H1 (cell line): ENCODE data around the gene TM7SF3. TPM values are rescaled to one million over a fixed set of nuclear protein-coding genes. Genes with fewer than 3 reads are reported as not detected.

Source experiments
- CTCF ChIA-PET: fragments of 300-600 bp; sonication (Branson Sonifier 250); formaldehyde crosslinking; loops from one replicate; lab custom pipeline; 2021; ENCODE audit not compliant: partially characterized antibody; lab: Charles Lee
- POLR2A ChIA-PET: fragments of 300-600 bp; sonication (Branson Sonifier 250); formaldehyde crosslinking; loops from one replicate; lab custom pipeline; 2021; ENCODE audit warnings: inconsistent platforms; ENCODE audit not compliant: partially characterized antibody; lab: Charles Lee
- DNase-seq, 2 experiments: peaks; one replicate each; pipeline versions ENCODE4 v3.0.0 to v3.0.0-alpha.2; 2010 to 2022; ENCODE audit warnings: low spot score in 2 of 2, low read depth in 1 of 2, mixed read lengths in 1 of 2
- FAIRE-seq: peaks from 2 replicates; lab custom pipeline; 2011; peaks lifted over from hg19 to GRCh38; lab: Jason Lieb, UNC
- H2AFZ ChIP-seq: 2 replicates; pipeline ENCODE4 v1.8.1; 2012; ENCODE audit warnings: low read length, inconsistent platforms
- H2AK5ac ChIP-seq: 2 replicates; pipeline ENCODE4 v1.6.1; 2013; ENCODE audit warnings: low read depth, low read length
- H2BK120ac ChIP-seq: replicated peaks from 2 replicates; pipeline ENCODE3; 2013; ENCODE audit warnings: low read depth, low read length, inconsistent platforms
- H2BK12ac ChIP-seq: 2 replicates; pipeline ENCODE4 v1.6.1; 2013; ENCODE audit warnings: low read depth, low read length
- H2BK15ac ChIP-seq: 2 replicates; pipeline ENCODE4 v1.6.1; 2013; ENCODE audit warnings: low read length
- H2BK20ac ChIP-seq: 2 replicates; pipeline ENCODE4 v1.6.1; 2013; ENCODE audit warnings: low read length
- H2BK5ac ChIP-seq: 2 replicates; pipeline ENCODE4 v1.6.1; 2013; ENCODE audit warnings: low read depth, low read length
- H3K14ac ChIP-seq: 2 replicates; pipeline ENCODE4 v1.6.1; 2013; ENCODE audit warnings: inconsistent platforms; ENCODE audit not compliant: insufficient read length
- H3K18ac ChIP-seq: 2 replicates; pipeline ENCODE4 v1.6.1; 2013; ENCODE audit warnings: low read length; ENCODE audit errors: extremely low read depth
- H3K23ac ChIP-seq: 2 replicates; pipeline ENCODE4 v1.6.1; 2013; ENCODE audit warnings: inconsistent platforms; ENCODE audit not compliant: insufficient read length
- H3K23me2 ChIP-seq: 2 replicates; pipeline ENCODE4 v1.6.1; 2013; ENCODE audit warnings: low read depth, low read length
- H3K27ac ChIP-seq: 2 replicates; pipeline ENCODE4 v1.6.1; 2011; ENCODE audit warnings: low read depth, low read length, inconsistent platforms
- H3K27me3 ChIP-seq, 4 experiments: replicated peaks in 1 of 4; 1 replicate in 1 of 4; 2 replicates in 3 of 4; pipeline versions ENCODE4 v1.6.1 to v1.8.1; 2011 to 2013; ENCODE audit warnings: low read length in 3 of 4, mild to moderate bottlenecking in 3 of 4, inconsistent platforms in 2 of 4, mixed read lengths in 2 of 4, moderate library complexity in 1 of 4; ENCODE audit not compliant: control insufficient read depth in 3 of 4, insufficient read depth in 3 of 4; ENCODE audit errors: extremely low read depth in 1 of 4
- H3K36me3 ChIP-seq, 4 experiments: 2 replicates each; pipeline versions ENCODE4 v1.6.1 to v1.8.1; 2011 to 2013; ENCODE audit warnings: mild to moderate bottlenecking in 4 of 4, low read length in 3 of 4, moderate library complexity in 2 of 4, control low read depth in 1 of 4, inconsistent platforms in 1 of 4; ENCODE audit not compliant: insufficient read depth in 4 of 4, control insufficient read depth in 2 of 4
- H3K4ac ChIP-seq: replicated peaks from 2 replicates; pipeline ENCODE3; 2013; ENCODE audit warnings: low read length, low read depth, mixed read lengths, inconsistent platforms; ENCODE audit not compliant: insufficient read length
- H3K4me1 ChIP-seq, 4 experiments: replicated peaks in 1 of 4; 1 replicate in 1 of 4; 2 replicates in 3 of 4; pipeline versions ENCODE4 v1.6.1 to v1.8.1; 2011 to 2013; ENCODE audit warnings: low read length in 3 of 4, inconsistent platforms in 2 of 4, mixed read lengths in 1 of 4; ENCODE audit not compliant: insufficient read depth in 4 of 4, control insufficient read depth in 3 of 4
- H3K4me2 ChIP-seq, 2 experiments: 2 replicates each; pipeline versions ENCODE4 v1.6.1 to v1.8.1; 2011 to 2013; ENCODE audit warnings: low read depth in 2 of 2, low read length in 2 of 2, control low read depth in 1 of 2, inconsistent platforms in 1 of 2, mild to moderate bottlenecking in 1 of 2; ENCODE audit not compliant: insufficient read depth in 1 of 2
- H3K4me3 ChIP-seq, 4 experiments: fragments of 200-600, 300-600 bp in 1 of 4; sonication (generic), shearing (Covaris generic), sonication (Bioruptor Twin) in 1 of 4; 2 replicates each; pipeline versions ENCODE4 v1.5.1 to v1.8.1; 2011 to 2016; ENCODE audit warnings: low read length in 4 of 4, low read depth in 3 of 4, control low read depth in 2 of 4, inconsistent platforms in 2 of 4, mild to moderate bottlenecking in 2 of 4, mixed read lengths in 1 of 4, moderate library complexity in 1 of 4; ENCODE audit not compliant: insufficient read depth in 2 of 4; ENCODE audit errors: extremely low read depth in 1 of 4
- H3K56ac ChIP-seq: replicated peaks from 2 replicates; pipeline ENCODE3; 2013; ENCODE audit warnings: low read depth, mild to moderate bottlenecking, mixed read lengths, low read length, inconsistent platforms; ENCODE audit not compliant: insufficient read length
- H3K79me1 ChIP-seq: 2 replicates; pipeline ENCODE4 v1.6.1; 2013; ENCODE audit warnings: low read depth, low read length, control low read depth
- H3K79me2 ChIP-seq, 2 experiments: 2 replicates each; pipeline versions ENCODE4 v1.6.1 to v1.8.1; 2012 to 2013; ENCODE audit warnings: low read length in 2 of 2, mild to moderate bottlenecking in 2 of 2, inconsistent platforms in 1 of 2; ENCODE audit not compliant: insufficient read depth in 2 of 2, control insufficient read depth in 1 of 2
- H3K9ac ChIP-seq, 4 experiments: replicated peaks in 1 of 4; 1 replicate in 1 of 4; 2 replicates in 3 of 4; pipeline versions ENCODE4 v1.6.1 to v1.8.1; 2011 to 2013; ENCODE audit warnings: low read depth in 3 of 4, low read length in 3 of 4, control low read depth in 2 of 4, mild to moderate bottlenecking in 2 of 4, moderate library complexity in 2 of 4, inconsistent platforms in 1 of 4; ENCODE audit errors: extremely low read depth in 1 of 4
- H3K9me3 ChIP-seq, 2 experiments: 2 replicates each; pipeline versions ENCODE4 v1.6.1 to v1.8.1; 2012 to 2013; ENCODE audit warnings: mild to moderate bottlenecking in 2 of 2, moderate library complexity in 2 of 2, control low read depth in 1 of 2, inconsistent platforms in 1 of 2, low read depth in 1 of 2, low read length in 1 of 2, mixed read lengths in 1 of 2; ENCODE audit not compliant: insufficient read depth in 2 of 2
- H4K20me1 ChIP-seq, 2 experiments: replicated peaks in 1 of 2; 2 replicates each; pipeline versions ENCODE3 to v1.8.1; 2011 to 2013; ENCODE audit warnings: inconsistent platforms in 2 of 2, low read length in 2 of 2, mild to moderate bottlenecking in 1 of 2; ENCODE audit not compliant: insufficient read depth in 2 of 2, control insufficient read depth in 1 of 2
- H4K5ac ChIP-seq: 2 replicates; pipeline ENCODE4 v1.6.1; 2013; ENCODE audit warnings: low read length, low read depth, mixed read lengths, inconsistent platforms; ENCODE audit not compliant: insufficient read length
- H4K8ac ChIP-seq: 2 replicates; pipeline ENCODE4 v1.8.0; 2013; ENCODE audit warnings: mild to moderate bottlenecking, moderate library complexity, low read length, inconsistent platforms; ENCODE audit not compliant: insufficient read depth; ENCODE audit errors: extremely low read depth
- H4K91ac ChIP-seq: replicated peaks from 2 replicates; pipeline ENCODE3; 2013; ENCODE audit warnings: low read length, mixed read lengths, inconsistent platforms; ENCODE audit not compliant: insufficient read length
- BCL11A ChIP-seq, 2 experiments: IDR thresholded peaks; one replicate each; pipeline ENCODE4 v1.6.1; 2011; ENCODE audit warnings: low read depth in 2 of 2, low read length in 2 of 2, mild to moderate bottlenecking in 2 of 2
- EZH2 ChIP-seq: fragments of 200-600 bp; sonication (generic); IDR thresholded peaks from 2 replicates; pipeline ENCODE4 v1.7.1; 2012; ENCODE audit warnings: low read depth, mild to moderate bottlenecking, moderate library complexity, low read length, inconsistent platforms; ENCODE audit not compliant: severe bottlenecking
- JUN ChIP-seq: IDR thresholded peaks from 2 replicates; pipeline ENCODE4 v1.6.1; 2011; ENCODE audit warnings: low read depth, mild to moderate bottlenecking, improper control_type of control experiment, low read length
- KDM5A ChIP-seq: fragments of 200-600 bp; IDR thresholded peaks from 2 replicates; pipeline ENCODE4 v1.7.1; 2012; ENCODE audit warnings: mild to moderate bottlenecking, low read length, inconsistent platforms, mixed read lengths
- NANOG ChIP-seq: IDR thresholded peaks from 2 replicates; pipeline ENCODE4 v1.6.1; 2011; ENCODE audit warnings: low read length, low read depth, mild to moderate bottlenecking, inconsistent platforms; ENCODE audit not compliant: insufficient read depth, poor library complexity, severe bottlenecking
- SP2 ChIP-seq: IDR thresholded peaks from 2 replicates; pipeline ENCODE4 v1.6.1; 2012; ENCODE audit warnings: mild to moderate bottlenecking, low read length, inconsistent platforms
- TEAD4 ChIP-seq: IDR thresholded peaks from 2 replicates; pipeline ENCODE4 v1.6.1; 2012; ENCODE audit warnings: low read depth, low read length, inconsistent platforms, mixed read lengths
- WGBS, 2 experiments: shearing (Covaris generic) in 1 of 2; methylation state at CpG; one replicate each; pipeline versions ENCODE4 v1.1.6 to v1.1.7; 2013 to 2015; ENCODE audit warnings: low lambda C conversion rate in 2 of 2, mixed read lengths in 2 of 2, inconsistent platforms in 1 of 2, low coverage in 1 of 2, missing lambda C conversion rate in 1 of 2; ENCODE audit not compliant: insufficient replicate concordance in 2 of 2, insufficient coverage in 1 of 2, insufficient read length in 1 of 2; ENCODE audit errors: extremely low coverage in 1 of 2, missing lambda C conversion rate in 1 of 2; 5-methylcytosine and 5-hydroxymethylcytosine counted together
- polyA plus RNA-seq, 7 experiments: library from polyadenylated mRNA; depleted of rRNA in 3 of 7; stranded (reverse) in 5 of 7; unstranded in 2 of 7; fragments of >200 nt in 5 of 7; fragments of 200-250 nt in 2 of 7; gene quantifications; 1 replicate in 5 of 7; 2 replicates in 1 of 7; 4 replicates in 1 of 7; pipeline versions ENCODE4 v1.2.1 to v1.2.3, GENCODE V29; 2011 to 2013; ENCODE audit warnings: missing spikeins in 2 of 7, mixed read lengths in 2 of 7
- total RNA-seq: library from RNA; stranded (reverse); fragmentation: NEBNext Ultra II Directional; extraction: Animal tissue kit (Norgen Biotek cat#: 25700); gene quantifications from 2 replicates; pipeline ENCODE4 v1.2.1, GENCODE V29; 2021
- TF ChIP-seq, protein P1 (sequence below), 3 experiments: IDR thresholded peaks; 1 replicate in 2 of 3; 2 replicates in 1 of 3; pipeline versions ENCODE4 v1.5.1 to v1.6.1; 2011; ENCODE audit warnings: low read length in 3 of 3, mild to moderate bottlenecking in 3 of 3, inconsistent platforms in 2 of 3, low read depth in 1 of 3, moderate library complexity in 1 of 3; ENCODE audit not compliant: insufficient read depth in 1 of 3; ENCODE audit errors: control extremely low read depth in 1 of 3

Gene TM7SF3
- total and polyA plus RNA-seq, 2 of the 8 experiments (the other 6 are each of a cell fraction or from before 2014, with no cell fraction given): 57.9 to 77.2 TPM

DNA sequence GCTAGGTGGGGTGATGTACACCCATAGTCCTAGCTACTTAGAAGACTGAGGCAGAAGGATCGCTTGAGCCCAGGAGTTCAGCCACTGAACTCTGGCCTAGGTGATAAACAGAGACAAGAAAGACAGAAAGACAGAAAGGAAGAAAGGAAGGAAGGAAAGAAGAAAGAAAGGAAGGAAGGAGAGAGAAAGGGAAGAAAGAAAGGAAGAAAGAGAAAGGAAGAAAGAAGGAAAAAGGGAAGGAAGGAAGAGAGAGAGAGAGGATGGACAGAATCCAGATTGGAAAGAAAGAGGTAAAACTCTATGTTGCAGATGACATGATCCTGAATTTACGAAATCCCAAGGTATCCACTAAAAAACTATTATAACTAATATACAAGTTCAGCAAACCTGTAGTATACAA lies 84.6 kb downstream of the TM7SF3 start:
- TF ChIP-seq SP2 (no peak), JUN (no peak), KDM5A (no peak), TEAD4 (no peak), EZH2 (no peak), BCL11A (IDR thresholded peaks at IDR 0.05; ENCODE audit: low read depth in 2 of 2, low read length in 2 of 2) (no peak), NANOG (no peak)
- TF ChIP-seq, protein P1, sequence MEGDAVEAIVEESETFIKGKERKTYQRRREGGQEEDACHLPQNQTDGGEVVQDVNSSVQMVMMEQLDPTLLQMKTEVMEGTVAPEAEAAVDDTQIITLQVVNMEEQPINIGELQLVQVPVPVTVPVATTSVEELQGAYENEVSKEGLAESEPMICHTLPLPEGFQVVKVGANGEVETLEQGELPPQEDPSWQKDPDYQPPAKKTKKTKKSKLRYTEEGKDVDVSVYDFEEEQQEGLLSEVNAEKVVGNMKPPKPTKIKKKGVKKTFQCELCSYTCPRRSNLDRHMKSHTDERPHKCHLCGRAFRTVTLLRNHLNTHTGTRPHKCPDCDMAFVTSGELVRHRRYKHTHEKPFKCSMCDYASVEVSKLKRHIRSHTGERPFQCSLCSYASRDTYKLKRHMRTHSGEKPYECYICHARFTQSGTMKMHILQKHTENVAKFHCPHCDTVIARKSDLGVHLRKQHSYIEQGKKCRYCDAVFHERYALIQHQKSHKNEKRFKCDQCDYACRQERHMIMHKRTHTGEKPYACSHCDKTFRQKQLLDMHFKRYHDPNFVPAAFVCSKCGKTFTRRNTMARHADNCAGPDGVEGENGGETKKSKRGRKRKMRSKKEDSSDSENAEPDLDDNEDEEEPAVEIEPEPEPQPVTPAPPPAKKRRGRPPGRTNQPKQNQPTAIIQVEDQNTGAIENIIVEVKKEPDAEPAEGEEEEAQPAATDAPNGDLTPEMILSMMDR (IDR thresholded peaks at IDR 0.05; ENCODE audit: control extremely low read depth in 1 of 3, insufficient read depth in 1 of 3, low read depth in 1 of 3, low read length in 3 of 3): no peak
- TF ChIP-seq, all 59 proteins: peak for 0
- FAIRE-seq (no peak), DNase-seq (no peak)
- no peak overlapping the region for H3K27ac ChIP-seq
- peaks cover 0 to 9% of the 10 kb centered on the region in 2 experiments; a peak in 2 of 4 replicates for H3K79me2 ChIP-seq
- no peak overlapping the region for H3K4me3 ChIP-seq
- no peak overlapping the region for H2BK120ac ChIP-seq
- no peak overlapping the region for H3K4ac ChIP-seq
- no peak overlapping the region for H2AK5ac ChIP-seq
- POLR2A ChIA-PET: no interaction called here
- no peak overlapping the region for H2AFZ ChIP-seq
- H2BK12ac ChIP-seq: no peak overlapping the region
- H2BK20ac ChIP-seq: no peak overlapping the region
- CTCF ChIA-PET: interaction anchor here (0.7 kb wide), 1 partner anchor 158 kb away, joined by 5 read pairs; no protein-coding TSS in a partner anchor
- H2BK15ac ChIP-seq: no peak overlapping the region
- peaks cover 0 to 1% (median 0%) of the 10 kb centered on the region in 4 experiments; a peak in 1 of 7 replicates for H3K27me3 ChIP-seq
- no peaks in the 10 kb centered on the region for H3K4me1 ChIP-seq
- no peak overlapping the region for H3K4me2 ChIP-seq
- H4K91ac ChIP-seq: no peak overlapping the region
- no peak overlapping the region for H3K18ac ChIP-seq
- no peak overlapping the region for H3K9ac ChIP-seq
- WGBS, 2 experiments: 91% methylated on average over 2 of the region's 2 CpGs; no CpG with 5 or more reads in 1 of the 2 experiments
- H3K14ac ChIP-seq: no peak overlapping the region
- H4K20me1 ChIP-seq: peaks cover 0 to 3% of the 10 kb centered on the region in 2 experiments
- H4K8ac ChIP-seq: no peak overlapping the region
- H3K79me1 ChIP-seq: no peaks in the 10 kb centered on the region; the same call in 1 of the 2 replicates
- no peaks in the 10 kb centered on the region for H3K23me2 ChIP-seq
- H3K9me3 ChIP-seq: no peaks in the 10 kb centered on the region
- no peak overlapping the region for H4K5ac ChIP-seq
- peaks cover 4 to 47% (median 12%) of the 10 kb centered on the region in 4 experiments; a peak in 6 of 8 replicates for H3K36me3 ChIP-seq
- no peak overlapping the region for H3K56ac ChIP-seq
- H3K23ac ChIP-seq: no peak overlapping the region
- H2BK5ac ChIP-seq: no peak overlapping the region
